ENCODE measurements around the gene A4GALT.
"Not testable (repeated sequence)": the region's sequence is repeated elsewhere in the genome, so short reads cannot be mapped to it uniquely, and the experiment has no call there.

The A4GALT gene

DNA sequence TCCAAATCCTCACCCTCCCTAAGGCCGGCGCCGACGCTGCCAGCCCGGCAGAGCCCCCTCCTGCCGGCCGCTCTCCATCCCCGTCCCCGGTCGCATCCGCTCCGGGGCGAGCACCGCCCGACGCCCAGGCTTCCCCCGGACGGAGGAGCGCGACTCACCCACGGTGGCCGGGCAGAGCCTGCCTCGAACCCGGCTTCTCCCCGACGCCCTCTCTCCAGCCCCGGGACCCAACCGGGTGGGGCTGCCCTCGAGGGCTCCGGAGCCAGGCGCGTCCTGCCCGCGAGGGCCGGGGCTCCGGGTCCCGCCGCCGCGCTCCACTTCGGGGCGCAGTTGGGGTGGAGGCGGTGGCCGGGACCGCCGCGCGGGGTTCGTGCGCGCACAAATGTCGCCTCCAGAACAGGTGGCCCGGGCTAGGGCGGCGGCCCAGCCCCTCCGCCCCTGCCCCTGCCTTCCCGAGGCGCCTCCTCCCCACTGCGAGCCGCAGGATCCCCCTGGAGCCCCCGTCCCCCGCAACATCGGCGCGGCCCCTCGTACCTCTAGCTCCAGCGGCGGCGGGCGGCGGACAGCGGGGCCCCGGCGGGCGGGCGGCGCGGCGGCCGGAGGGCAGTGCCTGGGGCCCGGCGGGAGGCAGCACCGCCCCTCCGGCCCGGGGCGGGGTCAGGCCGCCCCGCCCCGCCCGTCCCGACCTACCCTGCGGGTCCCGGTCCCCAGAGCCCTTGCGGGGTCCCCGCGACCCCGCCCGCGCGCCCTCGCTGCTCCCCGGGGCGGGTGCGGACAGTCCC, at the start of gene A4GALT:
TSS of gene A4GALT (minus strand) at position 608 of the 782 bp plus-strand sequence. CDS start 26,919 bp downstream, outside the sequence.
- no peak for DNase-seq

- no peak for DNase-seq
These were observed 49.7 kb upstream of the A4GALT start for GRCh38 chr22:42770448-42770726.

DNA sequence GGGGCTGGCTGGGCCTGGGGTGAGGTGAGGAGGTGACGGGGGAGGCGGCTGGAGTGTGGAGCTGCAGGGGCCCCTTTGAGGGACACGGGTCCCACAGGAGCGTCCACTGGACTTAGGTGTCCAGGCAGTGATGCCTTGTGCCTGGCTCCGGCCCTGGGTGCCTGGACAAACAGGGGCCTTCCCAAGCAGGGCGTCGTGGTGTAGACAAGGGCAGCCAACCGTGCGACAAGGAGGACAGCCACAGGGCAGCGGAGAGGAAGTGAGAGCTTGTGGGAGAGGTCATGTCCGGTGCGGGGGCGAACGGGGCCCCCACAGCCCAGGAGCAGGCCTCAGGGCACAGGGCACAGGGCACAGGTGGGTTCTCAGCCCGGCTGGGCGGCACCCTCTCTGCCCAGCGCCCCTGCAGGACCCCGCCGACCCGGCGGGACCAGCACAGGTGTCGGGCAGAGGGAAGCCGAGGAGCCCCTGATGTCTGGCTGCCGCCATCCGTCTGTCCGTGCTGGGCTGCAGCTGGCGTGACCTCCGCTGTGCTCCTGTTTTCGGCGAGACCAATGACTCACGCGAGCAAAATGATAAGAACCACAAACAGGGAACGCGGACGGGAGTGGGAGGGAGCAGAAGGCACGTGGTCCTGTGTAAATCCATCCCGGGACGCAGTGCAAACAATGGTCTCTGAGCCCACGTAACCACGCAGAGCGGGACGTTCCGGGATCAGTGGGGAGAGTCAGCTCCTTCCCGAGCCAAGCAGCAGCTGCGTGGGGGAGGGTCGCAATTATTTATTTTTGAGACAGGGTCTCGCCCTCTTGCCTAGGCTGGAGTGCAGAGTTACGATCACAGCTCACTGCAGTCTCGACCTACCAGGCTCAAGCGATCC, 49.1 kb upstream of the A4GALT start:
- no peak for DNase-seq

GRCh38 chr22:42769238-42769573, 48.5 kb upstream of the A4GALT start:
- no peak for DNase-seq

DNA sequence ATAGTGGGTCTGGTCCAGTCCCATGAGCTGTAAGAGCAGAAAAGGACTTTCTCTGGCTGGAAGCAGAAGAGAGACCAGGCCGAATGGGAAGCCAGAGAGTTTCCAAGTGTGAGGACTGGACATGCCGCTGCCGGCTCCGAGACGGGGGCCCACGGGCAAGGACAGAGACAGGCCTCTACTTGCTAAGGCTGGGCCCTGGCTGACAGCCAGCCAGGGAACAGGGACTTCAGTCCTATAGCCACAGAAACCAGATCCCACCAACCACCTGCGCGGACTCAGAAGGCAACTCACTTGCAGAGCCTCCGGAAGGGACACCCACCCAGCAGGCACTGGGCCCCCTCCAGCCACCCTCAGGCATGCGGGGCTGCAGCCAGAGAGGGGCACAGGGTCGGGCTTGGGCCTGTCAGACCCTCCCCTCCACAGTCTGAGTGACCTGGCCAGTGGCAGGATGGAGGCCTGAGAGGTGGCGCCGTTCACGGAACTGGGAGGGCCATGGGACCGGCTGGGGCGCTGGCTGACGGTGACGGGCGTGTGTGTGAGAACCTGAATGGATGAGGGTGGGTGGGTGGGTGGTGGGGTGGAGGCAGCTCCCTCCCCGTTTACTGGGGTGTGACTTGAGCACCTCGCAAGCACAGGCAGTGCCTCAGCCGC, 47.8 kb upstream of the A4GALT start:
- DNase-seq, result no peak

- no peak for DNase-seq
These were observed 46.2 kb upstream of the A4GALT start for GRCh38 chr22:42766860-42767259.

GRCh38 chr22:42764895-42765363, 44.3 kb upstream of the A4GALT start:
- no peak for DNase-seq

- no peak for DNase-seq
These were observed 43.4 kb upstream of the A4GALT start for GRCh38 chr22:42763965-42764480.

GRCh38 chr22:42760806-42761565, 40.3 kb upstream of the A4GALT start:
- DNase-seq, result no peak

DNA sequence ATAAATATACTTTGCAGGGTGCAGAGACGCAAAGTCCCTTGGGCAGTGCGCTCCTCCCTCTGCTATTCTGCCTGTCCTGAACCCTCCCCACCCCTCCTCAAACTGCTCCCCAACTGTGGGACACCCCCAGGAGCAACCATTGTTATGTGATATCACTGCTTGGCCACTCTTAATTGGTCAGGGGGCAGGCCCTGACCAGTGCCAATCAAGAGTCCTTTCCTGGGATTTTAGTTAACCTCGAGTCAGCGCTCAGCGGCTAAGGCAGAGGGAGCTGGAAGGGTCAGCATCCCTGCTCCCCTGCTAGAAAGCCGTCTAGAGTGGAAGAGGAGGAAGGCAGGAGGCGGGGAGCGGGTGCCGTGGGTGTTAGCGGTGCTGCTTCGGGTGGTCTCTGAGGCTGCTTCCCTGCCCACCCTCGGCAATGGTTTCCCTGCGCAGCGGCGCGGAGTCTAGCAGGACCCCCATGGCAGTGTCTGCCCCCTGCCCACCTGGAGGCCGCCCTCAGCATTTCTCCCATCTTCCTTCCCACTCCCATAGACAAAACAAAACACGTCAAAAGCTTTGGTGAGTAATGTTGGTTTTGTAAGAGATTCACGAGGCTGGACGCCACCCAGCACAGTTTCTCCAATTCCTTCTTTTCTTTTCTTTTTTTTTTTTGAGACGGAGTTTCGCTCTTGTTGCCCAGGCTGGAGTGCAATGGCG, 38.4 kb upstream of the A4GALT start:
- no peak for DNase-seq

DNA sequence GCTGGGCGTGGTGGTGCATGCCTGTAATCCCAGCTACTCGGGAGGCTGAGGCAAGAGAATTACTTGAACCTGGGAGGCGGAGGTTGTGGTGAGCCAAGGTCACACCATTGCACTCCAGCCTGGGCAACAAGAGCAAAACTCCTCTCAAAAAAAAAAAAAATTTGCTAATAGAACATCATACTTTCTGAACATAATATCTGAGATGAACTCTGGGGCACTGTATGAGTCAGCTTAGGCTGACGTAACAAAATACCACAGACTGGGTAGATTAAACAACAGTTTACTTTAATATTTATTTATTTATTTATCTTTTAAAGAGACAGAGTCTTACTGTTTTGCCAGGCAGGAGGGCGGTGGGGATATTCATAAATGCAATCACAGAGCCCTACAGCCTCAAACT, 34.9 kb upstream of the A4GALT start:
- not testable (repeated sequence) for DNase-seq

DNA sequence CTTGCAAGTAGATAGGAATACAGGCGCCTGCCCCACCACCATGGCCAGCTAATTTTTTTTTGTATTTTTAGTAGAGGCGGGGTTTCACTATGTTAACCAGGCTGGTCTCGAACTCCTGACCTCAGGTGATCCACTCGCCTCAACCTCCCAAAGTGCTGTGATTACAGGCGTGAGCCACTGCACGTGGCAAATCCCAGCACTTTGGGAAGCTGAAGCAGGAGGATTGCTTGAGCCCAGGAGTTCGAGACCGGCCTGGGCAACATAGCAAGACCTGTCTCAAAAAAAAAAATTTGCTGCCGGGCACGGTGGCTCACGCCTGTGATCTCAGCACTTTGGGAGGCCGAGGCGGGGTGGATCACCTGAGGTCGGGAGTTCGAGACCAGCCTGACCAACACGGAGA, 34.5 kb upstream of the A4GALT start:
- not testable (repeated sequence) for DNase-seq

DNA sequence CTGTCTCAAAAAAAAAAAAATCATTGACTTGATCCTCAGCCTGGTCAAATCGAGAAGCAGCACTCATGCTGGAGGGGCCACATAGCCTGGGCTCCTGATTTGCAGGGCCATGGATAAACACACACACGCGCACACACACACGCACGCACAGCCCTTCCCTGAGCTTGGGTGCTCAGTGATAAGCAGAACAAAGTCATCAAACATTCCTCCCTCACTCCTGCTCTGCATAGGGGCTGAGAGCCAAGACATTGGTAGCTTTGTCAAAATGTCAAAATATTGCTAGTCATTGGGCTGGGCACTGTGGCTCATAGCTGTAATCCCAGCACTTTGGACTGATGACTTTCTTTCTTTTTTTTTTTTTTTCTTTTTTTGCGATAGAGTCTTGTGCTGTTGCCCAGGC, 34.0 kb upstream of the A4GALT start:
- DNase-seq, result no peak

- DNase-seq, result no peak
These were observed 32.2 kb upstream of the A4GALT start for GRCh38 chr22:42752912-42753311.

GRCh38 chr22:42752230-42752746, 31.6 kb upstream of the A4GALT start:
- no peak for DNase-seq

GRCh38 chr22:42750421-42750820, 29.8 kb upstream of the A4GALT start:
- not testable (repeated sequence) for DNase-seq

DNA sequence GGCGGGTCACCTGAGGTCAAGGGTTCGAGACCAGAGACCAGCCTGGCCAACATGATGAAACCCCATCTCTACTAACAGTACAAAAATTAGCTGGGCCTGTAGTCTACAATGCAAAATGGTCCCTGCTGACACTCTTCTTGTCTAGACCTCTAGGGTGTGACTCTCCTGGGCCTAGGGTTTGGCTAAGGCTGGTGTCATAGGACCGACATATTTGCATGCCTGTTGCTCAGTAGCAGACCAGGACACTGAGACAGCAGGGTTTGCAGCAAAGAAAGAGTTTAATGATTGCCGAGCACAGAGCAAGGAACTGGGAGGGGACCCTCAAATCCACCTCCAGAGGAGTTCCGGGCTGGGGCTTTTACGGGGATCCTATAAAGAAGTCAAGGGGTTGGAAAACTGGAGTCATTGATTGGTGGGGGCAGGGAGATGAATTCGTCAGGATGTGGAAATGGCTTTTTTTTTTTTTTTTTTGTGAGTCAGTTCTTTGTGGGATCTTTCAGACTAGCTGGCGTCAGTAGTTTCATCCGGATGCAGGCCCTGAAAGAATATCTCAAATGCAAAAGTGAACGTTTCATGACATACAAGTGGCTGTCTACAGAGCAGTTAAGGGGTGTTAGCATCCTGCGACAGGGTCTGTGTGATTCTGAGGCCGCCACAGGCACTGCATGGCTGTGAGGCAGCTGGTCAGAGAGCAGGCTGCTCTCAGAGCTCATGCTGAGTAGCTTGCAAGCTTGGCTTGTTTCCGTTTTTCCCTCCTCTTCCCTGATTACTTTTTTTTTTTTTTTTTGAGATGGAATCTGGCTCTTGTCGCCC, 27.2 kb upstream of the A4GALT start:
- no peak for DNase-seq

DNA sequence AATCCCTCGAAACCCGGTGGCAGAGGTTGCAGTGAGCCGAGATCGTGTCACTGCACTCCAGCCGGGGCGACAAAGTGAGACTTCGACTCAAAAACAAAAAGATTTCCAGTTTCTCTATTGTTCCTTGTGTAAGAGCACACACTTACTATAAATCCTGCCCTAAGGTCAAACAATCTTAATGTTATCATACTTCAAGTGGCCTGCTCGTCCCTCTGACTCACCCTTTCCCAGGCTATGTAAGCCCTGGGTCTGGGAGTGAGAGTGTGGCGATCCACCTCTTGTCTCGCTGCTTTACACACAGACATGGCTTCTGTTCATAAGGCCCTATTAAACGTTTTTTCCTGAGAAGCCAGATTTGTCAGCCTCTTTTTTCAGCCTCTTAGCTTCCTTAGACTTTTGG, 24.4 kb upstream of the A4GALT start:
- no peak for DNase-seq

GRCh38 chr22:42743501-42743991, 22.9 kb upstream of the A4GALT start:
- DNase-seq, result no peak

DNA sequence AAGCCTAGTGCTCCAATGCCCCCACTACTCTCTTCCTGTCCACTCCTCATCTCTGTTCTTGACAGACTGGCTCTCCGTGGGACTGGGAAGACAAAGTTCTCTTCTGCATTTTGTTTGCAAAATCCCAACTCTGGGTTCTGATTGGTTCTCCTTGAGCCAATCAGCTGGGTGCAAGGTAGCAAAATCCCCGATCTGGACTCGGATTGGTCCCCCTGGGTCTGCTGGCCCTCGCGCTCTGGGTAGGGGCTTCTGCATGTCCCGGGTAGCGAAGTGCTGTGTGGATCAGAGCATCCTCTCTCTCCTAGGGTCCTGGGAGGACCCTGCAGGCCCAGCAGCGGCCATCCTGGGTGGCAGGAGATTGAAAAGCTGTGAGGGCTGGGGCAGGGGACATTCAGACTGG, 22.3 kb upstream of the A4GALT start:
- DNase-seq, result no peak

DNA sequence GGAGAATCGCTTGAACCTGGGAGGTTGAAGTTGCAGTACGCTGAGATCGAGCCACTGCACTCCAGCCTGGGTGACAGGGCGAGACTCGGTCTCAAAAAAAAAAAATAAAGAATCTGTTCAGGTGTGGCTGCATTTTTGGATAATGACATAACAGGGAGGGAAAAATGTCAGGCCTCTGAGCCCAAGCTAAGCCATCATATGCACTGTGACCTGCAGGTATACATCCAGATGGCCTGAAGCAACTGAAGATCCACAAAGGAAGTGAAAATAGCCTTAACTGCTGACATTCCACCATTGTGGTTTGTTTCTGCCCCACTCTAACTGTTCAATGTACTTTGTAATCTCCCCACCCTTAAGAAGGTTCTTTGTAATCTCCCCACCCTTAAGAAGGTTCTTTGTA, 19.6 kb upstream of the A4GALT start:
- not testable (repeated sequence) for DNase-seq

All from activated CD4-positive, alpha-beta T cell treated with anti-CD3 and anti-CD28 coated beads, Interleukin-10, Interleukin-2, amounts not matched to agents 100 ng/mL and 50 ng/mL, durations not matched to agents 16 hours and 8 hours (primary cell).